ENCODE measurements around the gene PABPN1.

- TF ChIP-seq, protein P1, sequence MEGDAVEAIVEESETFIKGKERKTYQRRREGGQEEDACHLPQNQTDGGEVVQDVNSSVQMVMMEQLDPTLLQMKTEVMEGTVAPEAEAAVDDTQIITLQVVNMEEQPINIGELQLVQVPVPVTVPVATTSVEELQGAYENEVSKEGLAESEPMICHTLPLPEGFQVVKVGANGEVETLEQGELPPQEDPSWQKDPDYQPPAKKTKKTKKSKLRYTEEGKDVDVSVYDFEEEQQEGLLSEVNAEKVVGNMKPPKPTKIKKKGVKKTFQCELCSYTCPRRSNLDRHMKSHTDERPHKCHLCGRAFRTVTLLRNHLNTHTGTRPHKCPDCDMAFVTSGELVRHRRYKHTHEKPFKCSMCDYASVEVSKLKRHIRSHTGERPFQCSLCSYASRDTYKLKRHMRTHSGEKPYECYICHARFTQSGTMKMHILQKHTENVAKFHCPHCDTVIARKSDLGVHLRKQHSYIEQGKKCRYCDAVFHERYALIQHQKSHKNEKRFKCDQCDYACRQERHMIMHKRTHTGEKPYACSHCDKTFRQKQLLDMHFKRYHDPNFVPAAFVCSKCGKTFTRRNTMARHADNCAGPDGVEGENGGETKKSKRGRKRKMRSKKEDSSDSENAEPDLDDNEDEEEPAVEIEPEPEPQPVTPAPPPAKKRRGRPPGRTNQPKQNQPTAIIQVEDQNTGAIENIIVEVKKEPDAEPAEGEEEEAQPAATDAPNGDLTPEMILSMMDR (conservative IDR thresholded peaks at IDR 0.05) = no peak
- no peak for TF ChIP-seq ZFX (IDR thresholded peaks at IDR 0.05)
Observed at GRCh38 chr14:23339506-23340268, 18.4 kb downstream of the PABPN1 start.
